KMS-11 (cell line): Measurements from ENCODE around the gene HDLBP.

Experiments used
- H2AFZ ChIP-seq: fragments of 200-600 bp; sonication (generic); 2 replicates; pipeline ENCODE4 v1.6.1; 2016; ENCODE audit warnings: antibody characterized with exemption, mixed run types, low read depth
- H3K27ac ChIP-seq: fragments of 200-600 bp; sonication (generic); 2 replicates; pipeline ENCODE4 v1.6.1; 2016; ENCODE audit warnings: mild to moderate bottlenecking, mixed run types
- H3K27me3 ChIP-seq: fragments of 200-600 bp; sonication (generic); 2 replicates; pipeline ENCODE4 v1.6.1; 2017; ENCODE audit warnings: mild to moderate bottlenecking, low read depth, mixed run types, moderate library complexity; ENCODE audit not compliant: insufficient read depth
- H3K36me3 ChIP-seq: fragments of 200-600 bp; sonication (generic); 2 replicates; pipeline ENCODE4 v1.6.1; 2017; ENCODE audit warnings: mild to moderate bottlenecking, mixed run types; ENCODE audit not compliant: insufficient read depth
- H3K4me1 ChIP-seq: fragments of 200-600 bp; sonication (generic); 2 replicates; pipeline ENCODE4 v1.6.1; 2016; ENCODE audit warnings: mild to moderate bottlenecking, low read depth, mixed run types; ENCODE audit not compliant: poor library complexity, severe bottlenecking
- H3K4me2 ChIP-seq: fragments of 200-600 bp; sonication (generic); 2 replicates; pipeline ENCODE4 v1.7.0; 2016; ENCODE audit warnings: mild to moderate bottlenecking, mixed run types
- H3K4me3 ChIP-seq: fragments of 200-600 bp; sonication (generic); IDR thresholded peaks from 2 replicates; pipeline ENCODE4 v1.6.1; 2017; ENCODE audit warnings: low read depth, low read length, mixed read lengths; ENCODE audit not compliant: insufficient read depth
- H3K79me2 ChIP-seq: fragments of 200-600 bp; sonication (generic); 2 replicates; pipeline ENCODE4 v1.6.1; 2016; ENCODE audit warnings: low read depth, mixed run types; ENCODE audit not compliant: insufficient read depth
- H3K9ac ChIP-seq: fragments of 200-600 bp; sonication (generic); 2 replicates; pipeline ENCODE4 v1.6.1; 2016; ENCODE audit warnings: mild to moderate bottlenecking, mixed run types
- H4K20me1 ChIP-seq: fragments of 200-600 bp; sonication (generic); 2 replicates; pipeline ENCODE4 v1.6.1; 2016; ENCODE audit warnings: mild to moderate bottlenecking, mixed run types; ENCODE audit not compliant: insufficient read depth
- CTCF ChIP-seq: fragments of 200-600 bp; sonication (generic); conservative IDR thresholded peaks from 2 replicates; pipeline ENCODE4 v1.6.1; 2017; ENCODE audit warnings: low read depth, mild to moderate bottlenecking, antibody characterized with exemption, low read length, moderate library complexity, mixed read lengths

The HDLBP gene

DNA sequence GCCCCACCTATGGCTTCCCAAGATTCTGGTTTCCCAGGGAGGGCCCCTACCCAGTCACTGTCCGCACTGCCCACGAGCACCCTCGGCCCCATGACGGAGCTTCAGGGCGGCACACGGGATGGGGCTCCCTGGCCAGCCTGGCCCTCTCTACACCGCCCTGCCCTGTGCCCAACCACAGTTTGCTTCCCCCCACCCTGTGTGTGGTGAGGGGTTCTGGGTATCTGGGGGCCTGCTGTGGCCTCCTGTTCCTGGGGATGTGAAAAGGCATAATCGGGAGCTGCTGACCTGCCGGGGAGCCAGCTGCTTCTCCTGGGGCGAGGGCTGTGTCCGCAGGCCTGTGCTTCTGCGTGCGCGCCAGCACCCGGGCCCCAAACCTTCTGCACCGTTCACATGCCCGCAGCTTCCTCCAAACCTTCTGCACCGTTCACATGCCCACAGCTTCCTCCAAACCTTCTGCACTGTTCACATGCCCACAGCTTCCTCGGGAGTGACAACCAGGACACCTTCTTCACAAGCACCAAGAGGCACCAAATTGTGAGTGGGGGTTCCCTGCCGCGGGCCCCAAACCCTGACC is 114.6 kb downstream of the HDLBP start:
- H3K79me2 ChIP-seq, result no peaks in the 10 kb centered on the region
- no peaks in the 10 kb centered on the region for H4K20me1 ChIP-seq
- no peak overlapping the region for H2AFZ ChIP-seq
- H3K4me2 ChIP-seq, result no peak overlapping the region
- no peak overlapping the region for H3K27ac ChIP-seq
- H3K4me1 ChIP-seq, result no peaks in the 10 kb centered on the region
- no peak overlapping the region for H3K9ac ChIP-seq
- no peak for TF ChIP-seq CTCF
- no peaks in the 10 kb centered on the region for H3K36me3 ChIP-seq
- H3K4me3 ChIP-seq, result no peak overlapping the region
- no peaks in the 10 kb centered on the region for H3K27me3 ChIP-seq

- Histone ChIP-seq H3K4me2 (no peak overlapping the region), H3K9ac (no peak overlapping the region), H4K20me1 (no peaks in the 10 kb centered on the region), H3K4me1 (no peaks in the 10 kb centered on the region), H3K27ac (no peak overlapping the region), H3K36me3 (no peaks in the 10 kb centered on the region), H3K79me2 (no peaks in the 10 kb centered on the region), H3K4me3 (no peak overlapping the region), H2AFZ (no peak overlapping the region), H3K27me3 (no peaks in the 10 kb centered on the region)
- no peak for TF ChIP-seq CTCF
Measured at GRCh38 chr2:241199897-241200821, 115.3 kb downstream of the HDLBP start.

GRCh38 chr2:241199286-241199685 is 116.2 kb downstream of the HDLBP start:
- no peak overlapping the region for H2AFZ ChIP-seq
- no peak overlapping the region for H3K4me2 ChIP-seq
- no peak for TF ChIP-seq CTCF
- no peaks in the 10 kb centered on the region for H4K20me1 ChIP-seq
- no peaks in the 10 kb centered on the region for H3K27me3 ChIP-seq
- H3K9ac ChIP-seq, result no peak overlapping the region
- H3K36me3 ChIP-seq, result no peaks in the 10 kb centered on the region
- no peak overlapping the region for H3K27ac ChIP-seq
- H3K79me2 ChIP-seq, result no peaks in the 10 kb centered on the region
- no peak overlapping the region for H3K4me3 ChIP-seq
- H3K4me1 ChIP-seq, result no peaks in the 10 kb centered on the region

GRCh38 chr2:241198381-241199279 is 116.8 kb downstream of the HDLBP start:
- H3K79me2 ChIP-seq, result no peaks in the 10 kb centered on the region
- H3K36me3 ChIP-seq, result no peaks in the 10 kb centered on the region
- H3K27ac ChIP-seq, result no peak overlapping the region
- TF ChIP-seq CTCF, result no peak
- no peaks in the 10 kb centered on the region for H3K27me3 ChIP-seq
- no peak overlapping the region for H3K9ac ChIP-seq
- no peaks in the 10 kb centered on the region for H4K20me1 ChIP-seq
- no peak overlapping the region for H3K4me3 ChIP-seq
- no peak overlapping the region for H3K4me2 ChIP-seq
- H2AFZ ChIP-seq, result no peak overlapping the region
- no peaks in the 10 kb centered on the region for H3K4me1 ChIP-seq
